SK-N-SH (cell line): ENCODE data around the gene KIDINS220.

ENCODE experiments used
- CTCF ChIP-seq: fragments of 200-600 bp; sonication (generic); IDR thresholded peaks from 2 replicates; pipeline ENCODE4 v1.6.1; 2017; ENCODE audit warnings: antibody characterized with exemption, mild to moderate bottlenecking, moderate library complexity
- ELF1 ChIP-seq: IDR thresholded peaks from 2 replicates; pipeline ENCODE4 v1.4.0; 2012
- FOXM1 ChIP-seq: IDR thresholded peaks from 2 replicates; pipeline ENCODE4 v1.4.0; 2012; ENCODE audit warnings: low read depth, mild to moderate bottlenecking
- JUND ChIP-seq: IDR thresholded peaks from 2 replicates; pipeline ENCODE4 v1.4.0; 2012
- MAX ChIP-seq: IDR thresholded peaks from 2 replicates; pipeline ENCODE4 v1.4.0; 2012; ENCODE audit warnings: low read depth
- SMC3 ChIP-seq: IDR thresholded peaks from 2 replicates; pipeline ENCODE4 v1.6.1; 2012; ENCODE audit warnings: low read depth, low read length, improper control_type of control experiment
- TAF1 ChIP-seq: IDR thresholded peaks from 2 replicates; pipeline ENCODE4 v1.6.1; 2012; ENCODE audit warnings: low read depth, mild to moderate bottlenecking, low read length, moderate library complexity, borderline replicate concordance

- TF ChIP-seq TAF1 (no peak), CTCF (no peak), MAX (no peak), SMC3 (no peak), ELF1 (no peak), JUND (no peak), FOXM1 (no peak)
Observed at GRCh38 chr2:8841932-8842331, 4.5 kb upstream of the KIDINS220 start.
